ENCODE results near the gene TYW1B. TPM values are rescaled to one million over a fixed set of nuclear protein-coding genes. Genes with fewer than 3 reads are reported as not detected.
"Not testable (repeated sequence)": the region's sequence is repeated elsewhere in the genome, so short reads cannot be mapped to it uniquely, and the experiment has no call there.

TYW1B gene
- 1.7 and 1.8 TPM in 2 replicates for total RNA-seq (2012; rRNA removed)
- polyA plus RNA-seq (2012; rRNA removed), result 0.73 and 1.0 TPM in 2 replicates
- 0.16 and 0.28 TPM in 2 replicates for polyA plus RNA-seq (2012; cell fraction: cytosol; rRNA removed)
- 0.40 and 2.0 TPM in 2 replicates for polyA plus RNA-seq (2012; cell fraction: nucleus; rRNA removed; ENCODE audit: low replicate concordance)
- percentile 57 among the genes with signal in this experiment for Bru-seq, nascent RNA
- BruChase-seq, experiment 1, labeled RNA remaining after a 6-hour chase, result percentile 61 among the genes with signal in this experiment
- percentile 47 among the genes with signal in this experiment for BruChase-seq, experiment 2, labeled RNA remaining after a 2-hour chase
- long read RNA-seq, partial matches to known transcripts, result 1 of 3 reads
- long read RNA-seq, other reads (novel, unspliced or antisense), result 2 of 3 reads

DNA sequence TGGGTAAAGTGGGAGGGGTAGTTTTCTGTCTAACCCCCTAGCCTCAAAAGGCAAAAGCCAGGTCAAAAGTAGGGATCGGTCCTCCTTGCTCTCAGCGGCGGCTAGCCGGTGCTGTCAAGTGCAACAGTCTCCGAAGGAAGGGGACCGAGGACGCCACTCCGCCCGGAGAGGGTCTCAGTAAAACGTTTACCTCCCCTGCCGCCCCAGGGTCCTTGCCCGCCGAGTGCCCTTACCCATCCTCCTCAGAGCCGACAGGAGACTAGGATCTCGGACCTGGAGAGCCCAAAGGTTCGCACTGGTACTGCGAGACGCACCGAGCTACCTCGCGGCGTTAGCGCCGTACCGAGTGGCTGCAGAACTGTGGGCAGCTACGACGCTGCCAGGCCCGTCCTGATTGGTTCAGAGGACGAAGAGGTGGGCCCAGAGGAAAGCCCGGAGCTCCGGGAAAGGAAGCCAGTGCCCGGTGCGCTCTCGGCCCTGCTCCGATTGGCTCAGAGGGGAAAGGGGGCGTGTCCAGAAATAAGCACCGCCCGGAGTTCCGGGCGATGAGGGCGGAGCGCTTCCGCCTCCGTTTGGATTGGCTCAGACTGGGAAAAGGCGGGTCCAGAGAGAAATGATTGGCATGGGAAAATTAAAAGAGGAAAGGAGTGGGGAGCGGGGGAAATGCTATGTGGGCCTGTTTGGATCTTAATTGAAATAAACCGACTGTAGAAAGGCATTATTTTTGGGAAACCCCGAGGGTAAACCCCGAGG is at the start of gene TYW1B:
TSS of gene TYW1B (minus strand) at position 362 of the 753 bp plus-strand sequence. CDS start at position 237, 125 bp downstream.
- H3K56ac ChIP-seq (ENCODE audit: extremely low read depth, insufficient read depth, low read length); H2AK9ac ChIP-seq (replicated peaks; ENCODE audit: low read depth, low read length, poor library complexity); dilution Hi-C loops (cut with HindIII; ENCODE audit: low sequenced_read_pairs, unreplicated experiment); H2BK120ac ChIP-seq (ENCODE audit: low read depth, low read length); H3K36me3 ChIP-seq (ENCODE audit: control insufficient read depth, insufficient read depth, low read length); H2BK15ac ChIP-seq (ENCODE audit: low read depth, low read length); H3K27me3 ChIP-seq (ENCODE audit: control insufficient read depth, insufficient read depth, low read length); H3K4me1 ChIP-seq (ENCODE audit: control insufficient read depth, insufficient read depth, low read length); H3K18ac ChIP-seq (ENCODE audit: low read depth, low read length); H3K9me3 ChIP-seq (ENCODE audit: control insufficient read depth, insufficient read depth, low read length); H4K5ac ChIP-seq (ENCODE audit: low read depth, low read length); H4K20me1 ChIP-seq (ENCODE audit: insufficient read depth, low read length); H3K4ac ChIP-seq (ENCODE audit: low read depth, low read length); CTCF ChIA-PET; H2AK5ac ChIP-seq (ENCODE audit: low read depth, low read length); H2BK20ac ChIP-seq (ENCODE audit: low read depth, low read length); H3K9me1 ChIP-seq (ENCODE audit: insufficient read depth, low read length); BruUV-seq (replicated peaks): not testable (repeated sequence)
- Histone ChIP-seq H4K91ac (ENCODE audit: insufficient read depth, low read depth, low read length) (peak within 1 kb of the TSS; percentile 19; the same call in 1 of the 2 replicates), H3K4me2 (ENCODE audit: low read depth, low read length) (peak within 1 kb of the TSS; percentile 92), H4K8ac (ENCODE audit: low read depth in 2 of 2, low read length in 2 of 2) (peak within 1 kb of the TSS; percentile 20 to 74; a peak in 1 of 4 replicates), H2AFZ (replicated peaks; ENCODE audit: low read length, poor library complexity) (peak within 1 kb of the TSS; percentile 92), H3K27ac (ENCODE audit: insufficient read depth, low read length) (peak within 1 kb of the TSS; percentile 26; the same call in 1 of the 2 replicates), H3K14ac (replicated peaks; ENCODE audit: low read depth, low read length) (peak within 1 kb of the TSS; percentile 15; the same call in 1 of the 2 replicates), H3K79me1 (ENCODE audit: low read depth in 1 of 2, low read length in 2 of 2) (peaks cover 2 to 14% of the 10 kb centered on the region in 2 experiments; a peak in 3 of 4 replicates), H3K9ac (ENCODE audit: low read depth, low read length) (peak within 1 kb of the TSS; percentile 61), H2BK5ac (ENCODE audit: low read depth, low read length, poor library complexity, severe bottlenecking) (peak within 1 kb of the TSS; percentile 65), H3K4me3 (ENCODE audit: insufficient read depth, low read depth, low read length) (peak within 1 kb of the TSS; percentile 57), H3K23ac (ENCODE audit: low read depth, low read length) (peak within 1 kb of the TSS; percentile 84; the same call in 1 of the 2 replicates)
- POLR2A ChIA-PET (ENCODE audit: unreplicated experiment), result interaction anchor here (0.7 kb wide), 1 partner anchor 85 kb away, joined by 10 read pairs; no protein-coding TSS in a partner anchor
- TF ChIP-seq RFX5 (IDR thresholded peaks at IDR 0.05; ENCODE audit: low read depth, low read length), result peak; percentile 26; the same call in 1 of the 2 replicates
- peak; percentile 82 for TF ChIP-seq POLR2A (IDR thresholded peaks at IDR 0.05; ENCODE audit: low read depth, low read length)
- DNase-seq (peak; percentile 95), ATAC-seq (ENCODE audit: low read depth) (peak; percentile 92)
- 0% methylated on average over 3 of the region's 49 CpGs; no CpG with 5 or more reads in 1 of the 2 experiments for WGBS, 2 experiments (ENCODE audit: extremely low coverage in 2 of 2, insufficient read length in 1 of 2)
- intact Hi-C loops (cut with micrococcal nuclease), result loop anchor here (5.0 kb wide), 1 partner anchor 89 kb away; no protein-coding TSS in a partner anchor
- in situ Hi-C loops (cut with MboI; ENCODE audit: low sequenced_read_pairs), result loop anchor here (5.0 kb wide), 1 partner anchor 94 kb away; no protein-coding TSS in a partner anchor

DNA sequence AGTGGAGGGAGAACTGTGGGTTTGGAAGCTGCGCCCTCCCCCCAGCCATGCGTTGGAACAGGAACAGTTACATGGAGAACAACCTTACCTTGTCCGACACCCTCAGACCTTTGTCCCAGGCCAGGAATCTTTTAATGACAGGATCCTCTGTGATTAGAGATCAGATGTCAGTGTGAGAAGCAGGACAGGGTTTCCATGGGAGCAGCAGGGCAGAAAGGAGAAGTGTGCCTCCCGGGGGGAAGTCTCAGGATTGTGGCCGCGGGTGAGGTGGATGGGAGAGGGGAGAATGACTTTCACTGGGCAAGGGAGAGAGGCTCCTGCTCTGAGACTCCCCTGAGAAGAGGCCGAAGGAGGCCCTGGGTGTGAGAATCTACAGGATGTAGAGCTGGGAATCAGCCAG is 39.6 kb upstream of the TYW1B start:
- H4K5ac ChIP-seq (ENCODE audit: low read depth, low read length); H3K27me3 ChIP-seq (ENCODE audit: control insufficient read depth, insufficient read depth, low read length); POLR2A ChIA-PET (ENCODE audit: unreplicated experiment); H2BK20ac ChIP-seq (ENCODE audit: low read depth, low read length); BruUV-seq (replicated peaks); H3K9me1 ChIP-seq (ENCODE audit: insufficient read depth, low read length); ATAC-seq (ENCODE audit: low read depth); CTCF ChIA-PET; H3K4me1 ChIP-seq (ENCODE audit: control insufficient read depth, insufficient read depth, low read length); H3K9me3 ChIP-seq (ENCODE audit: control insufficient read depth, insufficient read depth, low read length); H3K14ac ChIP-seq (replicated peaks; ENCODE audit: low read depth, low read length); H3K18ac ChIP-seq (ENCODE audit: low read depth, low read length); H2BK15ac ChIP-seq (ENCODE audit: low read depth, low read length); DNase-seq; H3K79me1 ChIP-seq (ENCODE audit: low read depth in 1 of 2, low read length in 2 of 2); H2AK5ac ChIP-seq (ENCODE audit: low read depth, low read length); in situ Hi-C loops (cut with MboI; ENCODE audit: low sequenced_read_pairs); H3K4me2 ChIP-seq (ENCODE audit: low read depth, low read length); H4K91ac ChIP-seq (ENCODE audit: insufficient read depth, low read depth, low read length); H4K8ac ChIP-seq (ENCODE audit: low read depth in 2 of 2, low read length in 2 of 2); H4K20me1 ChIP-seq (ENCODE audit: insufficient read depth, low read length); H3K56ac ChIP-seq (ENCODE audit: extremely low read depth, insufficient read depth, low read length); H3K27ac ChIP-seq (ENCODE audit: insufficient read depth, low read length); H3K4me3 ChIP-seq (ENCODE audit: insufficient read depth, low read depth, low read length); dilution Hi-C loops (cut with HindIII; ENCODE audit: low sequenced_read_pairs, unreplicated experiment); intact Hi-C loops (cut with micrococcal nuclease); H2AK9ac ChIP-seq (replicated peaks; ENCODE audit: low read depth, low read length, poor library complexity); H2BK5ac ChIP-seq (ENCODE audit: low read depth, low read length, poor library complexity, severe bottlenecking); H3K4ac ChIP-seq (ENCODE audit: low read depth, low read length); H3K23ac ChIP-seq (ENCODE audit: low read depth, low read length); H2BK120ac ChIP-seq (ENCODE audit: low read depth, low read length); H3K36me3 ChIP-seq (ENCODE audit: control insufficient read depth, insufficient read depth, low read length); H3K9ac ChIP-seq (ENCODE audit: low read depth, low read length); H2AFZ ChIP-seq (replicated peaks; ENCODE audit: low read length, poor library complexity): not testable (repeated sequence)
- no CpG with 5 or more reads among the region's 7 CpGs for WGBS, 2 experiments (ENCODE audit: extremely low coverage in 2 of 2, insufficient read length in 1 of 2)

Data from IMR-90 (cell line).